Prostate gland (tissue), 2 donors: Measurements from ENCODE around the gene CRISPLD2. TPM values are rescaled to one million over a fixed set of nuclear protein-coding genes. Genes with fewer than 3 reads are reported as not detected.
A peak's percentile ranks its signal among the peaks of the same experiment; 100 is the strongest.

Experiments
- DNase-seq: peaks from one replicate; pipeline ENCODE4 v3.0.0-alpha.2; 2019; ENCODE audit warnings: low spot score
- H3K27ac ChIP-seq, 2 donors: fragments of 200-600 bp; sonication (generic); 2 replicates each; pipeline ENCODE4 v1.5.1; 2017 to 2019
- H3K27me3 ChIP-seq: fragments of 200-600 bp; sonication (generic); replicated peaks from 2 replicates; pipeline ENCODE4 v1.5.1; 2019; ENCODE audit not compliant: insufficient read depth
- H3K36me3 ChIP-seq, 2 donors: fragments of 200-600 bp; sonication (generic); 1 replicate in 1 of 2; 2 replicates in 1 of 2; pipeline versions ENCODE4 v1.5.1 to v1.8.1; 2017 to 2019
- H3K4me1 ChIP-seq: fragments of 200-600 bp; sonication (generic); replicated peaks from 2 replicates; pipeline ENCODE4 v1.5.1; 2019
- H3K4me3 ChIP-seq, 2 donors: fragments of 200-600 bp; sonication (generic); 2 replicates each; pipeline ENCODE4 v1.5.1; 2017 to 2019
- H3K9me3 ChIP-seq: fragments of 200-600 bp; sonication (generic); 2 replicates; pipeline ENCODE4 v1.5.1; 2017
- CTCF ChIP-seq, 4 experiments: fragments of 200-600 bp in 2 of 4; fragments of 450-650 bp in 2 of 4; sonication (generic) in 2 of 4; IDR thresholded peaks; 1 replicate in 3 of 4; 2 replicates in 1 of 4; pipeline ENCODE4 v1.5.1; 2016 to 2019; ENCODE audit warnings: antibody characterized with exemption in 4 of 4, mild to moderate bottlenecking in 2 of 4, moderate library complexity in 2 of 4
- POLR2A ChIP-seq: fragments of 450-650 bp; IDR thresholded peaks from one replicate; pipeline ENCODE4 v1.6.1; 2016; ENCODE audit warnings: antibody characterized with exemption, mild to moderate bottlenecking
- POLR2AphosphoS5 ChIP-seq: sonication (generic); formaldehyde crosslinking; IDR thresholded peaks from one replicate; pipeline ENCODE4 v1.6.1; 2017; ENCODE audit warnings: antibody characterized with exemption
- WGBS: methylation state at CpG from one replicate; pipeline ENCODE4 v1.1.5; 2018; 5-methylcytosine and 5-hydroxymethylcytosine counted together
- intact Hi-C: fragments of 100-400 bp; cut with DNase I; formaldehyde crosslinking; loops from one replicate; pipeline ENCODE4 v1.14.2; 2022
- total RNA-seq, 2 donors: library from RNA; depleted of rRNA; stranded (reverse); fragments of >200 nt; gene quantifications; one replicate each; pipeline ENCODE4 v1.1.0, GENCODE V29; 2016

CRISPLD2 gene
- total RNA-seq, 2 donors from 2014 or later = 186 to 226 TPM

GRCh38 chr16:84940670-84941551 is 121.1 kb downstream of the CRISPLD2 start:
- Histone ChIP-seq H3K27ac (peak overlapping the region in 1 of 2 donors; percentile 2), H3K27me3 (no peaks in the 10 kb centered on the region), H3K36me3 (no peaks in the 10 kb centered on the region), H3K9me3 (no peaks in the 10 kb centered on the region), H3K4me3 (no peak overlapping the region), H3K4me1 (no peaks in the 10 kb centered on the region)
- WGBS = 84% methylated on average over 36 of the region's 41 CpGs
- TF ChIP-seq POLR2A (no peak), CTCF (IDR thresholded peaks at IDR 0.05) (no peak)
- intact Hi-C loops = no loop called here
- no peak for DNase-seq

- Histone ChIP-seq H3K27me3 (no peaks in the 10 kb centered on the region), H3K27ac (peak overlapping the region in 1 of 2 donors; percentile 5), H3K9me3 (no peaks in the 10 kb centered on the region), H3K36me3 (no peaks in the 10 kb centered on the region), H3K4me1 (no peaks in the 10 kb centered on the region), H3K4me3 (no peak overlapping the region)
- WGBS = 95% methylated on average over 10 of the region's 10 CpGs
- no peak for TF ChIP-seq CTCF (IDR thresholded peaks at IDR 0.05)
- no peak for TF ChIP-seq POLR2A
- TF ChIP-seq POLR2AphosphoS5 = no peak
- no peak for DNase-seq
- intact Hi-C loops = no loop called here
Observed at GRCh38 chr16:84941921-84942320, 122.1 kb downstream of the CRISPLD2 start.

GRCh38 chr16:84942786-84943185 is 123.0 kb downstream of the CRISPLD2 start:
- Histone ChIP-seq H3K9me3 (no peaks in the 10 kb centered on the region), H3K4me3 (no peak overlapping the region), H3K36me3 (no peaks in the 10 kb centered on the region), H3K27ac (no peak overlapping the region), H3K4me1 (no peaks in the 10 kb centered on the region), H3K27me3 (no peaks in the 10 kb centered on the region)
- 87% methylated on average over 4 of the region's 4 CpGs for WGBS
- intact Hi-C loops = no loop called here
- TF ChIP-seq CTCF (IDR thresholded peaks at IDR 0.05) (no peak), POLR2A (no peak), POLR2AphosphoS5 (no peak)
- no peak for DNase-seq

- WGBS = 95% methylated on average over 4 of the region's 4 CpGs
- no peak overlapping the region for H3K4me3 ChIP-seq
- H3K36me3 ChIP-seq = no peaks in the 10 kb centered on the region
- no peaks in the 10 kb centered on the region for H3K27me3 ChIP-seq
- intact Hi-C loops = no loop called here
- DNase-seq = no peak
- H3K9me3 ChIP-seq = no peaks in the 10 kb centered on the region
- peak overlapping the region in 1 of 2 donors; percentile 79 for H3K27ac ChIP-seq
- H3K4me1 ChIP-seq = no peaks in the 10 kb centered on the region
- TF ChIP-seq CTCF (IDR thresholded peaks at IDR 0.05) (no peak), POLR2A (no peak), POLR2AphosphoS5 (no peak)
Observed at GRCh38 chr16:84943620-84944019, 123.8 kb downstream of the CRISPLD2 start.

- H3K9me3 ChIP-seq = no peaks in the 10 kb centered on the region
- WGBS = 9% methylated on average over 9 of the region's 9 CpGs
- intact Hi-C loops = no loop called here
- H3K4me3 ChIP-seq = no peak overlapping the region
- H3K27me3 ChIP-seq = no peaks in the 10 kb centered on the region
- H3K36me3 ChIP-seq = no peaks in the 10 kb centered on the region
- TF ChIP-seq POLR2A = no peak
- no peak for TF ChIP-seq CTCF (IDR thresholded peaks at IDR 0.05)
- TF ChIP-seq POLR2AphosphoS5 = peak; percentile 97
- peak; percentile 93 for DNase-seq
- H3K27ac ChIP-seq = peak overlapping the region; percentile 73 to 79
- H3K4me1 ChIP-seq = peaks cover 7% of the 10 kb centered on the region
Observed at GRCh38 chr16:84947022-84947421, 127.2 kb downstream of the CRISPLD2 start.
